ENCODE data around the gene RMDN3.

RMDN3 gene

GRCh38 chr15:40702077-40702476, 53.0 kb downstream of the RMDN3 start:
- TF ChIP-seq, protein P1, sequence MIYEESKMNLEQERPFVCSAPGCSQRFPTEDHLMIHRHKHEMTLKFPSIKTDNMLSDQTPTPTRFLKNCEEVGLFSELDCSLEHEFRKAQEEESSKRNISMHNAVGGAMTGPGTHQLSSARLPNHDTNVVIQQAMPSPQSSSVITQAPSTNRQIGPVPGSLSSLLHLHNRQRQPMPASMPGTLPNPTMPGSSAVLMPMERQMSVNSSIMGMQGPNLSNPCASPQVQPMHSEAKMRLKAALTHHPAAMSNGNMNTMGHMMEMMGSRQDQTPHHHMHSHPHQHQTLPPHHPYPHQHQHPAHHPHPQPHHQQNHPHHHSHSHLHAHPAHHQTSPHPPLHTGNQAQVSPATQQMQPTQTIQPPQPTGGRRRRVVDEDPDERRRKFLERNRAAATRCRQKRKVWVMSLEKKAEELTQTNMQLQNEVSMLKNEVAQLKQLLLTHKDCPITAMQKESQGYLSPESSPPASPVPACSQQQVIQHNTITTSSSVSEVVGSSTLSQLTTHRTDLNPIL (CRISPR knock-in tag; IDR thresholded peaks at IDR 0.05; ENCODE audit: low read depth), result no peak
- TF ChIP-seq ZNF565 (CRISPR knock-in tag; conservative IDR thresholded peaks at IDR 0.05; ENCODE audit: low read depth) (no peak), TCF4 (CRISPR knock-in tag; IDR thresholded peaks at IDR 0.05; ENCODE audit: borderline replicate concordance) (no peak), ZNF8 (CRISPR knock-in tag; IDR thresholded peaks at IDR 0.05) (no peak), PPARA (CRISPR knock-in tag; IDR thresholded peaks at IDR 0.05; ENCODE audit: borderline replicate concordance) (no peak), ESRRG (CRISPR knock-in tag; IDR thresholded peaks at IDR 0.05) (no peak), CSRNP3 (CRISPR knock-in tag; IDR thresholded peaks at IDR 0.05) (no peak), POU6F1 (CRISPR knock-in tag; IDR thresholded peaks at IDR 0.05; ENCODE audit: borderline replicate concordance, low read depth) (no peak), CSDC2 (CRISPR knock-in tag; IDR thresholded peaks at IDR 0.05) (no peak), ZC3H10 (CRISPR knock-in tag; IDR thresholded peaks at IDR 0.05) (no peak), ZNF70 (CRISPR knock-in tag; IDR thresholded peaks at IDR 0.05) (no peak), ZFP3 (CRISPR knock-in tag; IDR thresholded peaks at IDR 0.05) (no peak)
- ATAC-seq, result no peak

DNA sequence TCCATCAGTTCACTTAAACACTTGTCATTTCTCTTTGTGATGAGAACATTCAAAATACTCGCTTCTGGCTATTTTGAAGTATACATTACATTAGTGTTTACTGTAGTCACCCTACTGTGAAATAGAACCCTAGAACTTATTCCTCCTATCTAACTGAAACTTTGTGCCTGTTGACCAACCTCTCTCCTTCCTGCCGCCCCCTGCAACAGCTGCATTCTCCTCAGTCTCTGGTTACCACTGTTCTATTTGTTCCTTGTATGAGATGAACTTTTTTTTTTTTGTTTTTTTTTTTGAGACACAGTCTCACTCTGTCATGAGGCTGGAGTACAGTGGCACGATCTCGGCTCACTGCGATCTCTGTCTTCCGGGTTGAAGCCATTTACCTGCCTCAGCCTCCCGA, 57.1 kb downstream of the RMDN3 start:
- TF ChIP-seq TCF4 (CRISPR knock-in tag; IDR thresholded peaks at IDR 0.05; ENCODE audit: borderline replicate concordance), result no peak
- no peak for ATAC-seq

- no peak for ATAC-seq
- TF ChIP-seq ARNTL (CRISPR knock-in tag; IDR thresholded peaks at IDR 0.05; ENCODE audit: borderline replicate concordance, low read depth) (no peak), ZNF565 (CRISPR knock-in tag; conservative IDR thresholded peaks at IDR 0.05; ENCODE audit: low read depth) (no peak), GLIS3 (CRISPR knock-in tag; IDR thresholded peaks at IDR 0.05) (no peak), ESRRG (CRISPR knock-in tag; IDR thresholded peaks at IDR 0.05) (no peak), TOX (CRISPR knock-in tag; IDR thresholded peaks at IDR 0.05; ENCODE audit: borderline replicate concordance) (no peak)
Measured at GRCh38 chr15:40696228-40696627, 58.8 kb downstream of the RMDN3 start.

DNA sequence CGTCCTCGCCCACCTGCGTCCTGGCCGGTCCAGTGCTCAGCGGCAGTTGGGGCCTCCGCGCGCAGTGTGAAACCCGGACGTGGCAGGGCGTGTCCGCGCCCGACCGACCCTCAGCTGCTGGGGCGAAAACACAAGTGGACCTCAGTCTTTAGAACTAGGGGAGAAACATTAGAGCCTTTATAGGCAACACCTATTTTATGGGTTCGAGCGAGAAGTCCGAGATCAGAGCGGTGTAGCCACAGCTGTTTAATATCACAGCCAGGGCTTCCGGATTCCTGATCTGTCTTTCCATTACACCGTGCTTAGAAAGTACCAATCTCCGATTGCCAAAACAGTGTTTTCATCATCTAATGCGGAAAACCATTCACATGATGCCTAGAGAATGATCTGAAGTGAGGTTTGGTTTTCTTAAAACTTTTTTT, 59.6 kb downstream of the RMDN3 start:
- peak; percentile 47 for ATAC-seq
- TF ChIP-seq, protein P2, sequence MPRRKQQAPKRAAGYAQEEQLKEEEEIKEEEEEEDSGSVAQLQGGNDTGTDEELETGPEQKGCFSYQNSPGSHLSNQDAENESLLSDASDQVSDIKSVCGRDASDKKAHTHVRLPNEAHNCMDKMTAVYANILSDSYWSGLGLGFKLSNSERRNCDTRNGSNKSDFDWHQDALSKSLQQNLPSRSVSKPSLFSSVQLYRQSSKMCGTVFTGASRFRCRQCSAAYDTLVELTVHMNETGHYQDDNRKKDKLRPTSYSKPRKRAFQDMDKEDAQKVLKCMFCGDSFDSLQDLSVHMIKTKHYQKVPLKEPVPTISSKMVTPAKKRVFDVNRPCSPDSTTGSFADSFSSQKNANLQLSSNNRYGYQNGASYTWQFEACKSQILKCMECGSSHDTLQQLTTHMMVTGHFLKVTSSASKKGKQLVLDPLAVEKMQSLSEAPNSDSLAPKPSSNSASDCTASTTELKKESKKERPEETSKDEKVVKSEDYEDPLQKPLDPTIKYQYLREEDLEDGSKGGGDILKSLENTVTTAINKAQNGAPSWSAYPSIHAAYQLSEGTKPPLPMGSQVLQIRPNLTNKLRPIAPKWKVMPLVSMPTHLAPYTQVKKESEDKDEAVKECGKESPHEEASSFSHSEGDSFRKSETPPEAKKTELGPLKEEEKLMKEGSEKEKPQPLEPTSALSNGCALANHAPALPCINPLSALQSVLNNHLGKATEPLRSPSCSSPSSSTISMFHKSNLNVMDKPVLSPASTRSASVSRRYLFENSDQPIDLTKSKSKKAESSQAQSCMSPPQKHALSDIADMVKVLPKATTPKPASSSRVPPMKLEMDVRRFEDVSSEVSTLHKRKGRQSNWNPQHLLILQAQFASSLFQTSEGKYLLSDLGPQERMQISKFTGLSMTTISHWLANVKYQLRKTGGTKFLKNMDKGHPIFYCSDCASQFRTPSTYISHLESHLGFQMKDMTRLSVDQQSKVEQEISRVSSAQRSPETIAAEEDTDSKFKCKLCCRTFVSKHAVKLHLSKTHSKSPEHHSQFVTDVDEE (CRISPR knock-in tag; IDR thresholded peaks at IDR 0.05), result no peak

GRCh38 chr15:40694688-40695468, 60.2 kb downstream of the RMDN3 start, which contains the start of gene RAD51:
TSS of gene RAD51 (plus strand) at chr15:40695174. CDS start at chr15:40698759, 3,585 bp downstream.
- peak; percentile 96 for ATAC-seq

More at GRCh38 chr15:40694688-40695468, 60.2 kb downstream of the RMDN3 start, which contains the start of gene RAD51:
- TF ChIP-seq, protein P3, sequence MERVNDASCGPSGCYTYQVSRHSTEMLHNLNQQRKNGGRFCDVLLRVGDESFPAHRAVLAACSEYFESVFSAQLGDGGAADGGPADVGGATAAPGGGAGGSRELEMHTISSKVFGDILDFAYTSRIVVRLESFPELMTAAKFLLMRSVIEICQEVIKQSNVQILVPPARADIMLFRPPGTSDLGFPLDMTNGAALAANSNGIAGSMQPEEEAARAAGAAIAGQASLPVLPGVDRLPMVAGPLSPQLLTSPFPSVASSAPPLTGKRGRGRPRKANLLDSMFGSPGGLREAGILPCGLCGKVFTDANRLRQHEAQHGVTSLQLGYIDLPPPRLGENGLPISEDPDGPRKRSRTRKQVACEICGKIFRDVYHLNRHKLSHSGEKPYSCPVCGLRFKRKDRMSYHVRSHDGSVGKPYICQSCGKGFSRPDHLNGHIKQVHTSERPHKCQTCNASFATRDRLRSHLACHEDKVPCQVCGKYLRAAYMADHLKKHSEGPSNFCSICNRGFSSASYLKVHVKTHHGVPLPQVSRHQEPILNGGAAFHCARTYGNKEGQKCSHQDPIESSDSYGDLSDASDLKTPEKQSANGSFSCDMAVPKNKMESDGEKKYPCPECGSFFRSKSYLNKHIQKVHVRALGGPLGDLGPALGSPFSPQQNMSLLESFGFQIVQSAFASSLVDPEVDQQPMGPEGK (CRISPR knock-in tag; IDR thresholded peaks at IDR 0.05; ENCODE audit: borderline replicate concordance), result 0 out of 2 replicates have a peak, but pooled peaks have one; percentile 45
- no peak for TF ChIP-seq CSRNP3 (CRISPR knock-in tag; IDR thresholded peaks at IDR 0.05)
